22Rv1 (cell line): ENCODE measurements around the gene PRCP.

Source experiments
- H3K27ac ChIP-seq: fragments of 450-650 bp; 2 replicates; pipeline ENCODE4 v1.5.1; 2017
- ZFX ChIP-seq: fragments of 450-650 bp; IDR thresholded peaks from 2 replicates; pipeline ENCODE4 v1.6.1; 2017; ENCODE audit warnings: antibody characterized with exemption, borderline replicate concordance
- TF ChIP-seq, protein P1 (sequence below): fragments of 450-650 bp; IDR thresholded peaks from 2 replicates; pipeline ENCODE4 v1.5.1; 2017; ENCODE audit warnings: mild to moderate bottlenecking

PRCP gene

DNA sequence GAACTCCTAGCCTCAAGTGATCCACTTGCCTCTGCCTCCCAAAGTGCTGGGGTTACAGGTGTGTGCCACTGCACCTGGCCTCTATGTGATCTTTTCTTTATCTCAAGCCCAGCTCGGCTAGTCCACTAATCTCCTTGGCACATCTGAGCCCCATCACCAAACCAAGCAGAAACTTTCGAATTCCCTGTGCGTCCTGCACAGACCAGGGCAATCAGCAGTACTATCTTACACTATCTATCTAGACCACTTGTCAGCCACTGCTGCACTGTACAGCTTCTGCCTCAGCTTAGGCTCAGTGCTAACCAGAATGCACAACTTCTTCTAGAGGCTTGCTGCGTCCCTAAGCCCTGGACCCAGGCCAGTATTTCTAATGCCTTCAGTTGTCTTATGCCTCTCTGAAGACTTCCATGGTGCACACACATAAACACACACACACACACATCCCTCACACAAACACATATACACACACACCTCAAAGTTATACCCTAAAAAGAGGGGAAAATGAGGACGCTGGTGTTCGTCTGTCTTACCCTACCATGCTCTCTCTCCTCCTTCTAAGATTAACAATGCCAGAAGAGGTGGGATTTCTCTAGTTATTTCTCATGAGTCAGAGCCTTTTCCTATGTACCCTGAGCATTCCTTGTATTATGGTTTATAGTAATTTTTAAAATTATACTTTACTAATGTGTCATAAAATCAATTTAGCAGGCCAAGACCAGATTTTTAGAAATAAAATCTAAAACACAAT is 107.2 kb downstream of the PRCP start:
- TF ChIP-seq, protein P1, sequence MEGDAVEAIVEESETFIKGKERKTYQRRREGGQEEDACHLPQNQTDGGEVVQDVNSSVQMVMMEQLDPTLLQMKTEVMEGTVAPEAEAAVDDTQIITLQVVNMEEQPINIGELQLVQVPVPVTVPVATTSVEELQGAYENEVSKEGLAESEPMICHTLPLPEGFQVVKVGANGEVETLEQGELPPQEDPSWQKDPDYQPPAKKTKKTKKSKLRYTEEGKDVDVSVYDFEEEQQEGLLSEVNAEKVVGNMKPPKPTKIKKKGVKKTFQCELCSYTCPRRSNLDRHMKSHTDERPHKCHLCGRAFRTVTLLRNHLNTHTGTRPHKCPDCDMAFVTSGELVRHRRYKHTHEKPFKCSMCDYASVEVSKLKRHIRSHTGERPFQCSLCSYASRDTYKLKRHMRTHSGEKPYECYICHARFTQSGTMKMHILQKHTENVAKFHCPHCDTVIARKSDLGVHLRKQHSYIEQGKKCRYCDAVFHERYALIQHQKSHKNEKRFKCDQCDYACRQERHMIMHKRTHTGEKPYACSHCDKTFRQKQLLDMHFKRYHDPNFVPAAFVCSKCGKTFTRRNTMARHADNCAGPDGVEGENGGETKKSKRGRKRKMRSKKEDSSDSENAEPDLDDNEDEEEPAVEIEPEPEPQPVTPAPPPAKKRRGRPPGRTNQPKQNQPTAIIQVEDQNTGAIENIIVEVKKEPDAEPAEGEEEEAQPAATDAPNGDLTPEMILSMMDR = no peak
- no peak for TF ChIP-seq ZFX
- no peak overlapping the region for H3K27ac ChIP-seq

GRCh38 chr11:82792319-82792718 is 107.9 kb downstream of the PRCP start:
- TF ChIP-seq, protein P1 = no peak
- no peak for TF ChIP-seq ZFX

DNA sequence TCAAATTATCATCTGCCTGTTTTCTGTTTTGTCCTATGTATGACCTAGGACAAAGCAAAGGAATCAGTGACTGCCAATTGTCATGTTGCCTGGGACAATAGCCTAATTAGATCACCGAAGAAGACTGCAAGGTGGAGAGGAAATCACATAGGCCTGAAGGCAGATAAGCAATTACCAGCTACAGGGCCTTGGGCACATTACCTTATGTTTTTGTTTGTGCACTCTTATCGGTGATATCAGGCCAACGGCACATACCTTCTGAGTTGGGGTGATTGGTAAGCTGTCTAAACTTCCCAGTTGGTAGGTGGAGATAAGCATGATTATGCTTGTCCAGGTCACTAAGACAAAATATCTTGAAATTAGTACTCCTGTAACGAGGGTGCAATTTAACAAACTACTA is 108.5 kb downstream of the PRCP start:
- no peak overlapping the region for H3K27ac ChIP-seq
- TF ChIP-seq, protein P1 = no peak
- TF ChIP-seq ZFX = no peak

More at GRCh38 chr11:82792319-82792718, 107.9 kb downstream of the PRCP start:
- no peak overlapping the region for H3K27ac ChIP-seq

GRCh38 chr11:82790723-82791484 is 109.3 kb downstream of the PRCP start:
- H3K27ac ChIP-seq = no peak overlapping the region
- TF ChIP-seq ZFX = no peak
- TF ChIP-seq, protein P1 = no peak

DNA sequence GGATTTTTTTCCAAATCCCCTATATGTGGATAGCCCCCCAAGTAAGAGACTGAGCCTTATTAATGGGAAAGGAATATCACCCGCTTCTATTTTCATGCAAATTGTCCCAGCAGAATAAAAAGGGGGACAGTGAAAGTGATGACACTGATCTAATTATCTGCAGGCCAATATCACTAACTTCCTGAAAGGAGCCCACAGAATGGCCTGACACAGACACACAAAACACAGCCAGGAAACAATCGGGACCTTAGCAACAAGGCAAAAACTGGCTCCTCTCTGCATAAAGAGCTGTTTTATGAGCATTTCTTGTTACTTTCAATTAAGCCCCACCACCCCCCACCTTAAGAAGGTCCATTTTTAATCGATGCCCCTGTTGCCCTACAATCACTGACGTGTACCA is 112.2 kb downstream of the PRCP start:
- H3K27ac ChIP-seq = no peak overlapping the region
- TF ChIP-seq, protein P1 = no peak
- no peak for TF ChIP-seq ZFX

DNA sequence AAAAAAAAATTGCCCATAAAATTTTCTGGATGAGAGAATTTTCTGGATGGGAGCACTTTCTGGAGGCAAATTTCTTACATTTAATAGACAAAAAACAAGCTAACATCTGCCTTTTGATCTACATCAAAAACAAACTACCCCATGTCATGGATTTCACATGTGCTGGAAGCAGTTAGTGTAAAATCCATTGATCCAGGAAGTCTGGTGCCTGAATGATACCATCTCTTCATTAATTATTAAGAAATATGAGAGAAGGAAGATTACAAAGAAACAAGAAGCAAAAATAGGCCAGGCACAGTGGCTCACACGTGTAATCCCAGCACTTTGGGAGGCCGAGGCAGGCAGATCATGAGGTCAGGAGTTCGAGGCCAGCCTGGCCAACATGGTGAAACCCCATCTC is 113.4 kb downstream of the PRCP start:
- TF ChIP-seq ZFX = no peak
- TF ChIP-seq, protein P1 = no peak

GRCh38 chr11:82786001-82786400 is 114.2 kb downstream of the PRCP start:
- TF ChIP-seq, protein P1 = no peak
- no peak for TF ChIP-seq ZFX
- no peak overlapping the region for H3K27ac ChIP-seq

More for the DNA sequence above, 113.4 kb downstream of the PRCP start:
- no peak overlapping the region for H3K27ac ChIP-seq
